Muscle layer of duodenum (tissue), 2 donors: ENCODE data around the gene WDR83.
A peak's percentile ranks its signal among the peaks of the same experiment; 100 is the strongest.
"Not testable (repeated sequence)": the region's sequence is repeated elsewhere in the genome, so short reads cannot be mapped to it uniquely, and the experiment has no call there.

ENCODE experiments used
- H3K27ac ChIP-seq: one replicate; pipeline ENCODE4 v1.7.0; 2013; ENCODE audit warnings: mild to moderate bottlenecking, low read length
- H3K27me3 ChIP-seq: one replicate; pipeline ENCODE4 v1.7.0; 2013; ENCODE audit warnings: low read depth, mild to moderate bottlenecking, control low read depth, low read length
- H3K36me3 ChIP-seq, 2 donors: one replicate each; pipeline ENCODE4 v1.7.0; 2013; ENCODE audit warnings: low read length in 2 of 2, control low read depth in 1 of 2, mild to moderate bottlenecking in 1 of 2; ENCODE audit not compliant: insufficient read depth in 2 of 2, control insufficient read depth in 1 of 2
- H3K4me1 ChIP-seq, 2 donors: one replicate each; pipeline ENCODE4 v1.7.0; 2013; ENCODE audit warnings: low read length in 2 of 2, mild to moderate bottlenecking in 2 of 2, control low read depth in 1 of 2, moderate library complexity in 1 of 2; ENCODE audit not compliant: insufficient read depth in 2 of 2, control insufficient read depth in 1 of 2
- H3K4me3 ChIP-seq, 2 donors: one replicate each; pipeline ENCODE4 v1.7.0; 2013; ENCODE audit warnings: low read length in 2 of 2, low read depth in 1 of 2, mild to moderate bottlenecking in 1 of 2
- H3K9me3 ChIP-seq, 2 donors: one replicate each; pipeline ENCODE4 v1.7.0; 2013; ENCODE audit warnings: low read length in 2 of 2, control low read depth in 1 of 2, mild to moderate bottlenecking in 1 of 2; ENCODE audit not compliant: control insufficient read depth in 1 of 2
- donor health status: healthy.

Gene WDR83

DNA sequence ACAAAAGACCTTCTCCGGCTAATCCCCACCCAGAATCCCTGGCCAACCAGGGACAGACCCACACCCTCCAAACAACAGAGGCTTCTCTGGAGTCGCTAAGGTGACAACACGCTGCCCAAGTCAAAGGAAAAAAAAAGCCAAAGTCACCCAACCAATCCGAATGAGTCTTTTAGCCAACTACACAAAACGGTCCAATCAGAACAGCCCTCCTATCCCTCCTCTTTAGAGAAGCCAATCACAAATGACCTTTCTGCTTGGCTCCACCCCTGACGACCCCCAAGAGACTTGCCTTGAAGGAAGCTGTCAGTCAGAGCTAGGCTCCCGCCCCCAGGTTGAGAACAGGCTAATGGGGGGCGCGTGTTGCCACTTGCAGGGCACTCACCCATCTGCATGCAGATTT, 36.4 kb downstream of the WDR83 start:
- no peak overlapping the region for H3K4me3 ChIP-seq
- H3K36me3 ChIP-seq = peaks cover 43 to 74% of the 10 kb centered on the region in 2 donors
- no peaks in the 10 kb centered on the region for H3K27me3 ChIP-seq
- H3K27ac ChIP-seq = no peak overlapping the region
- no peaks in the 10 kb centered on the region for H3K9me3 ChIP-seq
- H3K4me1 ChIP-seq = no peaks in the 10 kb centered on the region

DNA sequence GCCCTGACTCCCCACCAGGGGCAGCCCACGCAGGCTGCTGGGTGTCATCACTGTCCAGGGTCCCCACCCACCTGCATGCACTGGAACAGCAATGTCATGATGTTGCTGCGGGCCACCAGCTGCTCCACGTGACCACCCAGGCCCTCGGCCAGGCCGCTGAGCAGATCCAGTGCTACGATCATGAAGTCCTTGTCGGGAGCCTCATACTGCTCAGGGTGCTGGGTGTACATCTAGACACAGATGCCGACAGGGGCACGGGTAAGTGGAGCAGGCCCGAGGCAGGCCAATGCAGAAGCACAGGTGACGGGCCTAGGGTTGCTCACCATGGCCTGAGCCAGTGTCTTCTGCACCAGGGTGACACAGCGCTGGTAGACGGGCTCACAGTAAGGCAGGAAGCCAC, 38.6 kb downstream of the WDR83 start:
- no peaks in the 10 kb centered on the region for H3K9me3 ChIP-seq
- no peaks in the 10 kb centered on the region for H3K27me3 ChIP-seq
- no peaks in the 10 kb centered on the region for H3K4me1 ChIP-seq
- no peak overlapping the region for H3K27ac ChIP-seq
- H3K36me3 ChIP-seq = peaks cover 42 to 85% of the 10 kb centered on the region in 2 donors
- H3K4me3 ChIP-seq = no peak overlapping the region

DNA sequence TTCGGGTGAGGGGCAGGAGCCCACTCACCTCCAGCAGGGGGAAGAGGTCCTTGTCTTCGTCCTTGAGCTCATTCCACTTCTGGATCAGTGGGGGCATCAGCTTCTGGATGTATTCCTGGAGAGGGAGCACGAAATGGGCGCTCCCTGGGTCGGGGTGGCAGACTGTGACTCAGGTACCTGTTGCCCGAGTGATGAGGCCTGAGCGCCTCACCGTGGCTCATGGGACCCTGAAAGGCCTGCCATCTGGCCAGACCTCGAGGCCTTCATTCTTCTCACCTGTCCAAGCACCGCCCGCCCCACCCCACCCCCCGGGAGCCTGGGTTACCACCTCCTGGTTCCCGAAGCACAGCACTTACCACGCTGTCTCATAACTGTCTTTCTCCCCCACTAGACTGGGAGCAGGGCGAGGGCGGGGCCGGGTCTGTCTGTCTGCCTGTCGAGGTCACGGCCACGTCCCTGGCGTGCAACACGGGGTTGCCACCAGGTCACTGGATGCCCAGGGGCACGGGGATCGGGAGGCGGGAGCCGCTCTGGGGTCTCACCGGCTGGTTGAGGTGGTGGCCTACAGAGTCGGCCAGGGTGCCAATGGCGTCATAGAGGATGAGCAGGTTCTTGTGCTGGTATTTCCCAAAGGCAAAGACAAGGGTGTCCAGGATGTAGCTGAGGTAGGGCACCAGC, 39.2 kb downstream of the WDR83 start:
- H3K4me3 ChIP-seq = no peak overlapping the region
- H3K27me3 ChIP-seq = no peaks in the 10 kb centered on the region
- H3K27ac ChIP-seq = no peak overlapping the region
- peaks cover 44 to 86% of the 10 kb centered on the region in 2 donors for H3K36me3 ChIP-seq
- H3K4me1 ChIP-seq = no peaks in the 10 kb centered on the region
- H3K9me3 ChIP-seq = no peaks in the 10 kb centered on the region

DNA sequence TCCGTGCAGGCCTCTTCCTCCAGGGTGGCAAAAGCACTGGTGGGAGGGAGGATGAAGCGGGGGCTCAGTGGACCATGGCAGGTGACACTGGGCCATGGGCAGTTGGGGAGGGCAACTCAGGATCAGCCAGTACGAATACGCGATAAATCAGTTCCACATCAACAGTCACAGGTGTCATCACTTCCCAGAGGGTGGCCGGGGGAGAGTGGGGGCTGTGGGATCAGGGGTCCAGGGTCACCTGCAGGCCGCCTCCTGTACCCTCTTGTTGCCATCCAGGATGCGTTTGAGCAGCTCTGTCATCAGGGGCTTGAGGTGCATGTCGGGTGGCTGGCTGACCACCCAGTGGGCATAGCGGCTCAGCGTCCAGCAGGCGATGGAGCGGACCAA, 39.7 kb downstream of the WDR83 start:
- H3K27me3 ChIP-seq = no peaks in the 10 kb centered on the region
- H3K36me3 ChIP-seq = peaks cover 43 to 86% of the 10 kb centered on the region in 2 donors
- no peaks in the 10 kb centered on the region for H3K9me3 ChIP-seq
- no peaks in the 10 kb centered on the region for H3K4me1 ChIP-seq
- no peak overlapping the region for H3K27ac ChIP-seq
- no peak overlapping the region for H3K4me3 ChIP-seq

- no peaks in the 10 kb centered on the region for H3K4me1 ChIP-seq
- no peaks in the 10 kb centered on the region for H3K27me3 ChIP-seq
- peaks cover 42 to 74% of the 10 kb centered on the region in 2 donors for H3K36me3 ChIP-seq
- H3K27ac ChIP-seq = no peak overlapping the region
- H3K4me3 ChIP-seq = no peak overlapping the region
- no peaks in the 10 kb centered on the region for H3K9me3 ChIP-seq
These were observed 42.0 kb downstream of the WDR83 start for GRCh38 chr19:12708641-12709040.

- no peaks in the 10 kb centered on the region for H3K9me3 ChIP-seq
- H3K36me3 ChIP-seq = peaks cover 46 to 74% of the 10 kb centered on the region in 2 donors
These were observed 44.6 kb downstream of the WDR83 start for GRCh38 chr19:12711187-12711586.

GRCh38 chr19:12712077-12712476, 45.5 kb downstream of the WDR83 start:
- peaks cover 46 to 71% of the 10 kb centered on the region in 2 donors for H3K36me3 ChIP-seq
- H3K9me3 ChIP-seq, H3K27ac ChIP-seq, H3K27me3 ChIP-seq, H3K4me1 ChIP-seq, H3K4me3 ChIP-seq: not testable (repeated sequence)

More at GRCh38 chr19:12711187-12711586, 44.6 kb downstream of the WDR83 start:
- Histone ChIP-seq H3K27me3 (no peaks in the 10 kb centered on the region), H3K27ac (no peak overlapping the region), H3K4me1 (no peaks in the 10 kb centered on the region), H3K4me3 (no peak overlapping the region)

GRCh38 chr19:12713304-12713703, 46.7 kb downstream of the WDR83 start:
- H3K4me1 ChIP-seq, H3K4me3 ChIP-seq, H3K9me3 ChIP-seq, H3K27me3 ChIP-seq, H3K27ac ChIP-seq: not testable (repeated sequence)
- H3K36me3 ChIP-seq = peaks cover 46 to 71% of the 10 kb centered on the region in 2 donors

- Histone ChIP-seq H3K4me1 (peaks cover 0 to 6% of the 10 kb centered on the region in 2 donors), H3K4me3 (no peak overlapping the region), H3K27me3 (no peaks in the 10 kb centered on the region), H3K36me3 (peaks cover 47 to 67% of the 10 kb centered on the region in 2 donors), H3K9me3 (no peaks in the 10 kb centered on the region), H3K27ac (no peak overlapping the region)
These were observed 48.5 kb downstream of the WDR83 start for GRCh38 chr19:12715102-12715501.

GRCh38 chr19:12715929-12716328, 49.3 kb downstream of the WDR83 start:
- peaks cover 41 to 58% of the 10 kb centered on the region in 2 donors for H3K36me3 ChIP-seq

GRCh38 chr19:12720296-12720695, 53.7 kb downstream of the WDR83 start:
- Histone ChIP-seq H3K4me1 (peaks cover 6 to 38% of the 10 kb centered on the region in 2 donors), H3K27ac (peak overlapping the region; percentile 45), H3K36me3 (peaks cover 15 to 27% of the 10 kb centered on the region in 2 donors), H3K27me3 (no peaks in the 10 kb centered on the region), H3K9me3 (no peaks in the 10 kb centered on the region), H3K4me3 (peak overlapping the region; percentile 59 to 71)

More at GRCh38 chr19:12715929-12716328, 49.3 kb downstream of the WDR83 start:
- H3K4me3 ChIP-seq = no peak overlapping the region
- H3K4me1 ChIP-seq = peaks cover 4 to 14% of the 10 kb centered on the region in 2 donors
- no peaks in the 10 kb centered on the region for H3K27me3 ChIP-seq
- H3K27ac ChIP-seq = no peak overlapping the region
- no peaks in the 10 kb centered on the region for H3K9me3 ChIP-seq
